GM18520 (cell line): ENCODE measurements around the gene KIF5A.
"Not testable (repeated sequence)": the region's sequence is repeated elsewhere in the genome, so short reads cannot be mapped to it uniquely, and the experiment has no call there.

Experiments
- ATAC-seq: cut with Tn5 transposase; IDR thresholded peaks from one replicate; pipeline ENCODE4 v1.9.1; 2021; ENCODE audit not compliant: unreplicated experiment

The KIF5A gene

GRCh38 chr12:57581802-57582201, 32.0 kb downstream of the KIF5A start:
- no peak for ATAC-seq

- ATAC-seq, result no peak
These were observed 32.6 kb downstream of the KIF5A start for GRCh38 chr12:57582440-57582839.

- ATAC-seq, result peak; percentile 82
These were observed 33.4 kb downstream of the KIF5A start for GRCh38 chr12:57583008-57583831.

- ATAC-seq, result no peak
These were observed 34.2 kb downstream of the KIF5A start for GRCh38 chr12:57584050-57584449.

GRCh38 chr12:57584690-57585089, 34.8 kb downstream of the KIF5A start:
- no peak for ATAC-seq

GRCh38 chr12:57585156-57585555, 35.3 kb downstream of the KIF5A start:
- no peak for ATAC-seq

GRCh38 chr12:57586128-57586527, 36.3 kb downstream of the KIF5A start:
- no peak for ATAC-seq

GRCh38 chr12:57586832-57587429, 37.1 kb downstream of the KIF5A start:
- ATAC-seq, result no peak

- ATAC-seq, result not testable (repeated sequence)
These were observed 39.2 kb downstream of the KIF5A start for GRCh38 chr12:57588951-57589610.

GRCh38 chr12:57590479-57590863, 40.6 kb downstream of the KIF5A start:
- no peak for ATAC-seq

- peak; percentile 91 for ATAC-seq
These were observed 41.3 kb downstream of the KIF5A start, which contains the start of gene PIP4K2C for GRCh38 chr12:57590864-57591781. Gene PIP4K2C (plus strand): TSS chr12:57591192. CDS start chr12:57591290, 98 bp downstream.

- no peak for ATAC-seq
These were observed 42.0 kb downstream of the KIF5A start for GRCh38 chr12:57591782-57592325.

- ATAC-seq, result no peak
These were observed 42.8 kb downstream of the KIF5A start for GRCh38 chr12:57592551-57593165.

GRCh38 chr12:57593187-57593586, 43.3 kb downstream of the KIF5A start:
- ATAC-seq, result no peak

GRCh38 chr12:57600395-57600794, 50.6 kb downstream of the KIF5A start:
- ATAC-seq, result no peak

- no peak for ATAC-seq
These were observed 52.7 kb downstream of the KIF5A start for GRCh38 chr12:57602544-57602943.

- no peak for ATAC-seq
These were observed 53.5 kb downstream of the KIF5A start for GRCh38 chr12:57603324-57603723.

GRCh38 chr12:57603815-57604453, 54.1 kb downstream of the KIF5A start:
- ATAC-seq, result no peak

- no peak for ATAC-seq
These were observed 54.7 kb downstream of the KIF5A start, which contains the start of gene DTX3 for GRCh38 chr12:57604454-57604991. Gene DTX3 (plus strand): TSS chr12:57604824. CDS start chr12:57606518, 1,694 bp downstream.
